ENCODE measurements around the gene NFATC1. TPM values are rescaled to one million over a fixed set of nuclear protein-coding genes. Genes with fewer than 3 reads are reported as not detected.

The NFATC1 gene
- 4.3 to 6.2 TPM (median 6.0 TPM) in 5 replicates for total RNA-seq (2022; extraction: Qiagen RNA extraction; ENCODE audit: low read depth)

DNA sequence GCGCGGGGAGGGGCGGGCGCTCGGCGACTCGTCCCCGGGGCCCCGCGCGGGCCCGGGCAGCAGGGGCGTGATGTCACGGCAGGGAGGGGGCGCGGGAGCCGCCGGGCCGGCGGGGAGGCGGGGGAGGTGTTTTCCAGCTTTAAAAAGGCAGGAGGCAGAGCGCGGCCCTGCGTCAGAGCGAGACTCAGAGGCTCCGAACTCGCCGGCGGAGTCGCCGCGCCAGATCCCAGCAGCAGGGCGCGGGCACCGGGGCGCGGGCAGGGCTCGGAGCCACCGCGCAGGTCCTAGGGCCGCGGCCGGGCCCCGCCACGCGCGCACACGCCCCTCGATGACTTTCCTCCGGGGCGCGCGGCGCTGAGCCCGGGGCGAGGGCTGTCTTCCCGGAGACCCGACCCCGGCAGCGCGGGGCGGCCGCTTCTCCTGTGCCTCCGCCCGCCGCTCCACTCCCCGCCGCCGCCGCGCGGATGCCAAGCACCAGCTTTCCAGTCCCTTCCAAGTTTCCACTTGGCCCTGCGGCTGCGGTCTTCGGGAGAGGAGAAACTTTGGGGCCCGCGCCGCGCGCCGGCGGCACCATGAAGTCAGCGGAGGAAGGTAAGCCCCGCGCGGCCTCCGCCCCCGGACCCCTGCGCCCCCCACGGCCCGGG is at the start of gene NFATC1:
NFATC1 (plus strand) TSS at position 170 of the 644 bp plus-strand sequence; CDS start at position 465, 295 bp downstream.

All from A549 treated with ZK216348 at 1 μM for 4 hours (cell line).